Stimulated activated CD4-positive, alpha-beta T cell treated with anti-CD3 and anti-CD28 coated beads, TNF-alpha, amount 100 ng/mL, for 48 hours (primary cell): ENCODE results near the gene SAXO2.
"Not testable (repeated sequence)": the region's sequence is repeated elsewhere in the genome, so short reads cannot be mapped to it uniquely, and the experiment has no call there.

Experiments used
- DNase-seq, 3 donors: peaks; one replicate each; pipeline ENCODE4 v3.0.0-alpha.2; 2020; ENCODE audit warnings: low read depth in 3 of 3

The SAXO2 gene

DNA sequence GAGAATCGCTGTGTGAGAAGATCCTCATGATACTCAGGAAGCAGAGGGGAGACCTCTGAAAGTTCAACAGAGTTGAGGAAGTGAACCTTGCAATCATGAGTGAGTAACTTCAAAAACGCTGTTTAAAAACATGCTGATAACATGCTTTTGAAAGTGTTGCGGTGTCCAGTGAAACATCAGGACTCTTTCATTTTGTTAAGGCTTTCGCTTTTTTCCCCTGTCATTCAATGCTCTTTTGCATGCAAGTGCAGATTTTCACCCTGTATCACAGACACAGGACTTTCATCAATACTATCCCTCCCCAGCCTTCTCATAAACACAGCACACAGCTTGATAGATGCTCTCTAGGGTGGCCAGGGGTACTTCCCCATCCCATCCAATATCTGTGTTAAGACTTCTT lies 23.9 kb downstream of the SAXO2 start:
- not testable (repeated sequence) for DNase-seq

DNA sequence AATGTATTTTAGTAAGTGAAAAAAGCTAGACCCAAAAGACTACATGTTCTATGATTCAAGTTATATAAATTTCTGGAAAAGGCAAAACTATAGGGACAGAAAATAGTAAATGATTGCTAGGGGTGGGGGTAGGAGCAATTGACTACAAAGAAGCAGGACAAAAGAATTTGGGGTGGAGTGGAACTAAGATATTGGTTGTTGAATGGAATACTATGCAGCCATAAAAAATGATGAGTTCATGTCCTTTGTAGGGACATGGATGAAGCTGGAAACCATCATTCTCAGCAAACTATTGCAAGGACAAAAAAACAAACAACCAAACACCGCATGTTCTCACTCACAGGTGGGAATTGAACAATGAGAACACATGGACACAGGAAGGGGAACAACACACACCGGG lies 25.6 kb downstream of the SAXO2 start:
- not testable (repeated sequence) for DNase-seq

DNA sequence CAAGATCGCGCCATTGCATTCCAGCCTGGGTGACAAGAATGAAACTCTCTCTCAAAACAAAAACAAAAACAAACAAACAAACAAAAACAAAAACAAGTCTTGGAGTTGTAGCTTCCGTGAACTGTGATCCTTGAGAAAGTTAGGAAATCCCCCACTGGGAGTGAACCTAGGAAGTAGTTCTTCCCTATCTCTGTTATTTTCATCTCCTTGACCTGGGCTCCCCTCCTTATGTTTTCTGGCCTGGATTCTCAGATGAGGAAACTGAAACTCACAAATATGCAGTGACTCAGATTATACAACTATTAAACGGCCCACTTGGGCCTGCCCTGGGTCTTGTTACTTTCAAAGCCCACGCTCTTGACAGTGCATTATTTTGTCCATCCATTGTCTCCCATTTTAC lies 29.7 kb downstream of the SAXO2 start:
- no peak for DNase-seq

DNA sequence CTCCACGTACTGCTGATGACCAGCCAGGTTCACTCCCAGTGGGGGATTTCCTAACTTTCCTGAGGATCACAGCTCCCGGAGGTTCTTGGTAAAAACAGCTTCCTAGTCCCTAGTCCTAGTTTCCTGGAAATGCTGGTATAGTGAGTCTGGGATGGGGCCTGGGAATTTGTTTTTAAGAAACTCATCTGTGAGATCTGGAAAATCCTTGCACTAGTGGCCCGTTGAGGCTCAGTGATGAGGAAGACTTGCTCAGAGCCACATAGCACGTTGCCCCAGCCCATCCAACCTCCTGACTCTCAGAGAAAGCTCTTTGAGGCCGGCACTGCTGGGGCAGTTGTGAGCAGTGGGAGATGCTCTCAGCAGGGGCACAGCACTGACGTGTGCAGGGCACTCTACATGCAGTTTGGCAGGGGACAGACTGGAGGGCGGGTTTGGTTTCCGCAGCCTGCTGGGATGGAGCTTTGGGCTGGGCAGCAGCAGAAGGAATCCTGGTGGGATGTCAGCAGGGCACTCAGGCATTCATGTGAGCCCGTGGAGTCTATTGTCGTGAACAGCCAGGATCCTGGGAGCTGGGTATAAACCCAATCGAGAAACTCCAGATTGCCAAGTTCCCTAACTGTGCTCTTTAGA lies 31.6 kb downstream of the SAXO2 start:
- no peak for DNase-seq

DNA sequence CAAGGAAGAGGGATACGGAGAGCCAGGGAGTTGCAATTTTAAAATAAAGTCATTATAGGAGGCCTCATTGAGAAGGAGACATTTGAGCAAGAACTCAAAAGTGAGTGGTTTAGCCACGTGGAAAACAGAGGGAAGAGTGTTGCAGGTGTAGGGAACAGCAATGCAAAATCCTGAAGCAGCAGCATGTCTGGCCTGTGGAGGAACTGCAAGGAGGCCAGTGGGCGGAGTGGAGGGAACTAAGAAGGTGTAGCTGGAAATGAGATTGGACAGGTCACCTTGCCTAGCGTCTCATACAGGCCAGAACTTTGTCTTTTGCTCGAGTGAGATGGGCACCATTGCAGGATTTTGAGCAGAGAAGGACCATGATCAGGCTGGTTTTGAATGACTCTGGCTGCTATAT lies 34.9 kb downstream of the SAXO2 start:
- no peak for DNase-seq

DNA sequence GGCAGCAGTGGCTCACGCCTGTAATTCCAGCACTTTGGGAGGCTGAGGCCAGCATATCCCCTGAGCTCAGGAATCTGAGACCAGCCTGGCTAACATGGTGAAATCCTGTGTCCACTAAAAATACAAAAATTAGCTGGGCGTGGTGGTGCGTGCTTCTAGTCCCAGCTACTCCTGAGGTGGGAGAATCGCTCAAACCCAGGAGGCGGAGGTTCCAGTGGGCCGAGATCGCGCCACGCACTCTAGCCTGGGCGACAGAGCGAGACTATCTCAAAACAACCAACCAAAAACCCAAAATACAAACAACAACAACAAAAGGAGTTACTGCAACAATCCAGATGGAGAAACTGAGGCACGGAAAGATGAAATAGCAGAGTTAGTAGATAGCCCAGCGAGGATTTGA lies 35.4 kb downstream of the SAXO2 start:
- DNase-seq = no peak

DNA sequence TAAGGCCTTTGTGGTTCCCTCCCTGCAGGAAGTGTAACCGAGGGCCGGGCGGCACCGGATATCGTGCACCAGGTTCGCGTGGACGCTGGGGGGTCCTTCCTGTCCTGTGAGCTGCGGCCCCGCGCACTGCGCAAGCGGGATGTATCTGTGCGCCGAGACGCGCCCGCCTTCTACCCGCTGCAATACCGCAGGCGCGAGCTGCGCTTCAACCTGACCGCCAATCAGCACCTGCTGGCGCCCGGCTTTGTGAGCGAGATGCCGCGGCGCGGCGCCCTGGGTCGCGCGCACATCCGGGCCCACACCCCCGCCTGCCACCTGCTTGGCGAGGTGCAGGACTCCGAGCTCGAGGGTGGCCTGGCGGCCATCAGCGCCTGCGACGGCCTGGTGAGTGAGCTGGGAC lies 35.9 kb downstream of the SAXO2 start:
- DNase-seq = peak; percentile 17 to 46 (median 30)

DNA sequence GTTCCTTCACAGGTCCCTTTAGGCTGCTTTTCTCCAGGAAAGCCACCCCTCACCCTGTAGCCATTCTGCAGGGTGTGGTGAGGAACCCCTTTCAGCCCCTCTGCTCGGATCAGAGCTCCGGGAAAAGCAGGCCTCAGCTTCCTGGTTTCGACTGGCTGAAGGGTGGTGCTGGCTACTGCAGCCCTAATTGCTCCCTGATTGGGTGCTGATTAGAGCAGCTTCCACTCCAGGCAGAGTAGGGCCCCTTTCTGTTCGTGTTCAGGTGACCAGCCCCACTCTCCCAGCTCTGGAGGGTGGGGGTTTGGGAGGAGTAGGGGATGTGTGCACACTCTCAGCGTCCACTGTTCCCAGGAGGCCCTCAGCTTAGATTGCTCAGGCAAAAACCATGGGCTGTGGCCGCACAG lies 36.9 kb downstream of the SAXO2 start:
- DNase-seq = not testable (repeated sequence)

DNA sequence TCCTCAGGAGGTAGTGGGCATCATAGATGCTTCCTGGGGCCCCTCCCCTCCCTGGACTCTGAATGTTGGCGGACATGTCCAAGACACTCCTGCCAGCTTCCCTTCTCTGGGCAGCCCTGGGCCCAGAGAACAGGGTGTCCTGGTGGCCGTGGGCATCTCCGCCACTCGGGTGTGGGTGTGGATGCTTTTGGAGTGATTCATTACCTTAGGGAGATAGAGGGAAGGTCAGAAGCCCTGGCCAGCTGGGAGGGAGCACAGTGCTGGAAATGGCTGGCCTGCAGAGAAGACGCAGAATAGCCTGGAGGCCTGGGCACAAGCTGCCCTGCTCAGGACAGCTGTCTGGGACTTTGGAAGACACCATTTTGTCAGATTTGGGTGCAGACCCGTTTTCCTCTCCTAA lies 37.7 kb downstream of the SAXO2 start:
- not testable (repeated sequence) for DNase-seq

DNA sequence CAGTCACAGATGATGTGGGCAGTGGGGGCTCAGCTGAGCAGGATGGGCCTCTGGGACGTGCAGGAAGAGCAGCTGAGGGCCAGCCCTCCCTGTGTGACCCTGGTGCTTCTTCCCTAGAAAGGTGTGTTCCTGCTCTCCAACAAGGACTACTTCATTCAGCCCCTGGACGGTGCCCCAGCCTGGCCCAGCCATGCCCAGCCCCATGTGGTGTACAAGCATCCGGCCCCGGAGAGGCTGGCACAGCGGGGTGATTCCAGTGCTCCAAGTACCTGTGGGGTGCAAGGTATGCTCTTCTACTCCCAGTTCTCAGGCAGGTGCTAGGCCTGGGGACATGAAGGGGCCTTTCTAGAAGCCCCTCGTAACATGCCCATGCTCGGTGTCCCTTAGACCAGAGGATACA lies 38.3 kb downstream of the SAXO2 start:
- DNase-seq = no peak

DNA sequence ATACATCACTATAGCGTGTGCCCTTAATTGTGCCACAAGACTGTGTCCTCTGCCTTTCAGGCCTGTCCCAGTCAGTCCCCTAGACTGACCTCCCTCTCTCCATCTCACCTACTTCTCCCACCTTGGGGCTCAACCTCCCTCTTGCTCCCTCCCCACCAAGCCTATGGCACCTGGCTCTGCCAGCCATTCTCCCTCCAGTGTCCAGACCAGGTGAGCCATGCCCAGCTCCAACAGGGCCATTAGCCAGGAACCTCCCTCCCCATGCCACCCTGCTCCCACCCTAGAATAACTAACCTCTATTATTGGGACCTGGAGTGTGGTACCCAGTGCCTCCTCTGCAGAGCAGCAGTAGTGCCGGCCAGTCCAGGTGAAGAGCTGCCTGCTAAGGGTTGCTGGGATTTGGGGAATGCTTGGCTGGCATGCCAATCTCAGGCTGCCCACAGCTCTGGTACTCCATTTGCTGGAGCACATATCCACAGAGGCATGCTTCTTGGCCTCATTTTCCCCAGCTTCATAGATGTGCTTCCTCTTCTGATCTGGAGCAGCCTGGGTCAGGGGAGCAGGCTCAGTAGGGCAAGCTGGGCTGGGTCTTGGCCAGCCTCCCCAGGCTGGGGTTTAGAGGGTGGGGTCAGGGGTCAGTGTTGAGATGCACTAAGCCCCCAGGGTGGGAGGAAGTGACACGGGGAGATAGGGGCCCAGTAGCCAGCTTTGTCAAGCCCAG lies 38.8 kb downstream of the SAXO2 start:
- DNase-seq = no peak

DNA sequence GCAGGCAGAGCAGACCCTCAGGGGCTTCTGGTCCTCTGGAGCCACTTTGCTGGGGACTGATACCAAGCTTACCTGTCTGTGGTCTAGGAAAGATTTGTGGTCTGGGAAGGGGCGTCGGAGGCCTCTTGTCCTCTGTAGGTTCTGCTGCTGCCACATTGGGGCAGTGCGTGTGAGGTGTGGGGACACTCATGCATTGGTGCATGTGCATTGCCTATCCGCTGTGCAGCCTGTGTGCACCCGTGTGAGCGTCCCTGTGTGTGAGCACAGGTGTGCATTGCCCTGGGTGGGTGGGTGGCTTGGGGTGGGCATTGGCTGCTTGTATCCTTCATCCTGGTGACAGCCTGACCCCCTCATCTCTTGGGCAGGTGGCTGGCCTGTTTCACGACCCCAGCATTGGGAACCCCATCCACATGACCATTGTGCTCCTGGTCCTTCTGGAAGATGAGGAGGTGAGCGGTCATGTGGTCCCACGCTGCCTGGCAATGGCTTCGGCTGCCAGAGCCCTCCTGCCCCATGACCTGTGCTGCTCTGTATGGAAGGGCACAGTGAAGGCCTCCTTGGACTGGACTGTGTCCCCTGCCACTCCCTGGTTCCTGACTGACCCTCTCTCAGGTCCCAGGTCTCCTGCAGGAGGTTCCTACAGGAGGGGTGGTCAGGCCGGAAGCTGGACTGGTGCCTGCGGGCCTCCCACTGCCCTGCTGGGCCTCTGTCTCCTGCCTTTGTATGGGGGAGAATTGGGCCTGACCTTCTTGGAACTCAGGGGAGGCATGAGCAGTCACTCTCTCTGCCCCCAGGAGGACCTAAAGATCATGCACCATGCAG lies 41.5 kb downstream of the SAXO2 start:
- DNase-seq = no peak

DNA sequence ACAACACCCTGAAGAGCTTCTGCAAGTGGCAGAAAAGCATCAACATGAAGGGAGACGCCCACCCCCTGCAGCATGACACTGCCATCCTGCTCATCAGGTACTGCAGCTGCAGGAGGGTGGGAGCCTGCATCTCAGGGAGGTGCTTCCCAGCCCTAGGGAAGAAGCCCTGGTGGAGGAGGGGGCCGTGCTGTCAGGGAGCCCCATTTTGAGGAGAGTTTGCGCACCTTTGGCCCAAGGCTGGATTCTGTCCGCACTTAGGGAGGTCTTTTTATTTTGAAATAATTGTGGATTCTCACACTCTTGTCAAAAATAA lies 42.1 kb downstream of the SAXO2 start:
- no peak for DNase-seq

DNA sequence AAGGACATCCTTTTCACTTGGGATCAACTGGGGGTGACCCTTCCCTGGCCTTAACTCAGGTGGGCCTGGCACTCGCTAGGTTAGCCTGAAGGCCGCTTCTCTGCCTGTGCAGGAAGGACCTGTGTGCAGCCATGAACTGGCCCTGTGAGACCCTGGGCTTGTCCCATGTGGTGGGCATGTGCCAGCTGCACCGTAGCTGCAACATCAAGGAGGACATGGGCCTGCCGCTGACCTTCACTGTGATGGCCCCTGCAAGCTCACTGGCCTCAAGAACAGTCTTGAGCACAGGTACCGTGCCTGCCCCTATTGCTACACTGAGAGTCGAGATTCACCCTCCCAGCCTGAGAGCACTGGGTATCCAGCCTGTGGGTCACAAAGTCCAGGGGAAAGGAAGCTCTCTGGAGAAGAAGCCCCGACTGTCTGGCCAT lies 43.0 kb downstream of the SAXO2 start:
- no peak for DNase-seq

DNA sequence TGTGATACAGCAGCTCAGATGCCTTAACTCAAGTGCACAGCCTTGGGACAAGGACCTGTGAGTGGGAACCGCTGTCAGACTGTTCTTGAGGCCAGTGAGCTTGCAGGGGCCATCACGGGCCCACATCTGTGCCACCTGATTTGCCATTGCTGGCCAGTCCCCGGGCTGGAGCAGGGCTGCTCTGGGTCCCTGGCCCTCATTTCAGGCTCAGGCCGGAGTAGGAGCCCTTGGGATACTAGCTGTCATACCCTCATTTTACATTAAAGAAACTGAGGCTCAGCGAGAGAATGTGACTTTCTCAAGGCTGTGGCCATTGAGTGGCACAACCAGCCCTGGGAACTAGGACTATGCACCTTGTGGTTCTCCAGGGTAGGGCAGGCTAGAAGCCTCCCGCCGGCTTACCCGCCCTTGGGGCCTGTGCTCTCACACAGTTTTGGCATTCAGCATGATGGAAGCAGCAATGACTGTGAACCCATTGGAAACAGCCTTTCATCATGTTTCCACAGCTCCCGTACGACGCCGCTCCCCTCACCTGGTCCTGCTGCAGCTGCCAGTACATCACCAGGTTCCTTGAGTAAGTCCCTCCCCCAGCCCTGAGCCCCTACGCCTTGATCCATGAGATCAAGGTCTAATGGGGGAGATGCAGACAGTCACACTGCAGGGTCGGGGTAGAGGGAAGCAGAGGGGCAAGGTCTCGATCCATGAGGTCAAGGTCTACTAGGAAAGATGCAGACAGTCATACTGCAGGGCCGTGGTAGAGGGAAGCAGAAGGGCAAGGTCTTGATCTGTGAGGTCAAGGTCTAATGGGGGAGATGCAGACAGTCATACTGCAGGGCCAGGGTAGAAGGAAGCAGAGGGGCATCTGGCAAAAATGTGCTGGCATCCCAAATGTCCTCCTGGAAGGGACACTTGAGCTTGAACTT lies 44.4 kb downstream of the SAXO2 start:
- no peak for DNase-seq

DNA sequence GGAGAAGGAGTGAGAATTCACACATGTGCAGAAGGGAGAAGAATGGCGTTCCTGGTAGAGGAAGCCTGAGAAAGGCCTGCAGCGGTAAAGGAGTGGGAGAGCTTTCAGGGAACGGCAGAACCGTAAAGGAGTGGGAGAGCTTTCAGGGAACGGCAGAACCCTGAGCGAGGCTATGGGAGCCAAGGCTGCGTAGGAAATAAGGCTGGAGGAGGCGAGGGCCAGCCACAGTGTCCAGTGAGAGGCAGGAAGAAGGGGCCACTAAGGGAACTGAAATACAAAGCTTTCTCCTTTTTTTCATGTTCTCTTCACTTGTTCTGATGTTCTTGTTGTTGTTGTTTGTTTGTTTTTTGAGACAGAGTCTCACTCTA lies 45.1 kb downstream of the SAXO2 start:
- no peak for DNase-seq

DNA sequence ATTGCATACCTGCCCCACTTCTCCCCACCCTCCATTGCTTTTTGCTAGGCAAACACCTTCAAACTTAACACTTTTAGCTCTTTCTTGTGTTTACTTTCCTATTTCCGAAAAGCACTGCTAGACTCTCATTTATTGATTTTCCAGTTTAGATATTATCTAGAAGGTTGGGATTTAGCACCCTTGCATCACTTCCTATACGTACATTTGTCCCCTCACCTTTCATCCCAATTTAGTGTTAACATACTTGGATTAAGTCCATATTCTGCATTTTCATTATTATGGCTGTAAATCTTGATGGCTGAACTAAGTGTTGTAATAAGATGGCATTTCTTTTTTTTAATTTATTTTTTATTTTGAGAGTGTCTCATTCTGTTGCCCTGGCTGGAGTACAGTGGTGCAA lies 47.2 kb downstream of the SAXO2 start:
- no peak for DNase-seq

DNA sequence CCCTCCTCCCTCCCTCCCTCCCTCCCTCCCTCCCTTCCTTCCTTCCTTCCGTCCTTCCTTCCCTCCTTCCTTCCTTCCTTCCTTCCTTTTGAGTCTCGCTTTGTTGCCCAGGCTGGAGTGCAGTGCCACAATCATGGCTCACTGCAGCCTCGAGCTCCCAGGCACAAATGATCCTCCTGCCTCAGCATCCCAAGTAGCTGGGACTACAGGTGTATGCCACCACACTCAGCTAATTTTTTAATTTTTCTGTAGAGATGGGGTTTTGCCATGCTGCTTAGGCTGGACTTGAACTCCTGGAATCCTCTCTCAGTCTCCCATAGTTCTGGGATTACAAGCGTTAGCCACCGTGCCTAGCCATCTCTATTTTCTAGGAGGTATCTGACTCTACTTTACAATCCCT lies 48.7 kb downstream of the SAXO2 start:
- not testable (repeated sequence) for DNase-seq

DNA sequence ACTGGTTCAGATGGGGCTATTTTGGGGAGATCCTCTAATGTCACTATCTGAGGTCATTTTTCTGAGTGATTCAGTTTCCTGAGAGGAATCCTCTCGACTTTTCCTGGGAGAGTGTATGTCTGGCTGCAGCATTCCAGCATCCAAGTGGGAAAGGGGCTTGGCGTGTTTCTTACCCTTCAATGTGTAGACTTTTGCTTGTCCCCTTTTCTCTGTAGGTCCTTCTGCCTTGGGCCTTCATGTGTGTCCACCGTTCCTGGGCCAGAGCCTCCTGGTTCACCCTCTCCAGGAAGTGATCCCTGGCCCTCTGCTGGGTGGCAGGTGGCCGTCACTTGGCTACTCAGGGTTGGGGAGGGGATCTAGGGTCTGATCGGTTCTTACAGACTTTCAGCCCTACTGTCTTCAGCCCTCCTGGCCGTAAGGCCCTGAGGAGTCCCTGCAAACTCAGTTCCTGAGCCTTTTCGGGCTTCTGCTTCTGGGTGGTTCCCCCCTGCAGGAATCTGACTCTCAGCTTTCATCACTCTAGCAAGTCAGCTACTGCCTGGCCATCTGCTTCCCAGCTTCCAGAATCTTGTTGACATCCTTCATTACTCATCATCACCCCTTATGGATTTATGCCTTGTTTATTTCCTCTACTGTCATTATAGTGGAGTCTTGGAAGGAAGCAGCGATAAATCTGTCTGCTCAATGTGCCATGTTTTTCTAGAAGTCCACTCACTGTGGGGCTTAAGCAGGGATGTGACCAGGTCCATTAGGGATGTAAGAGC lies 50.1 kb downstream of the SAXO2 start:
- no peak for DNase-seq

DNA sequence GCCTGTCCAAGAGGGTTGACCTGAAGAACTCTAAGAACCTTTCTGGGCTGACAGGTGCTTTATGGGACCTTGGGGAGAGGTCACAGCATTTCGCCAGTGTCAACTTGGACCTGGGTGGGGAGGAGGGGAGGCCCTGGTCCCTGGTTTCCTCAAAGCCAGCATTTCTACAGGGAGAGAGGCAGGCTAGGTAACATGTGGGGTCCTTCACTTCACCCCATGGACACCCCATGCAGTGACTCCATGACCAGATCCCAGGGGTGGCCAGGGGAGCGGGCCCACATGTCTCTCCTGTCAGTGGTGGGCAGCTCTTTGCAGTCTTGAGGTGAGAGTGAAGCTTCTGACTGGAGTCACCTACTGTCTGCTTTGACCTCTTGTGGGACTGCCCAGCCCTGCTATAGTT lies 50.8 kb downstream of the SAXO2 start:
- DNase-seq = no peak
